ENCODE data around the gene TNNC1. TPM values are rescaled to one million over a fixed set of nuclear protein-coding genes. Genes with fewer than 3 reads are reported as not detected.

Gene TNNC1
- total RNA-seq, 1 donor from 2014 or later: 3,876 TPM

DNA sequence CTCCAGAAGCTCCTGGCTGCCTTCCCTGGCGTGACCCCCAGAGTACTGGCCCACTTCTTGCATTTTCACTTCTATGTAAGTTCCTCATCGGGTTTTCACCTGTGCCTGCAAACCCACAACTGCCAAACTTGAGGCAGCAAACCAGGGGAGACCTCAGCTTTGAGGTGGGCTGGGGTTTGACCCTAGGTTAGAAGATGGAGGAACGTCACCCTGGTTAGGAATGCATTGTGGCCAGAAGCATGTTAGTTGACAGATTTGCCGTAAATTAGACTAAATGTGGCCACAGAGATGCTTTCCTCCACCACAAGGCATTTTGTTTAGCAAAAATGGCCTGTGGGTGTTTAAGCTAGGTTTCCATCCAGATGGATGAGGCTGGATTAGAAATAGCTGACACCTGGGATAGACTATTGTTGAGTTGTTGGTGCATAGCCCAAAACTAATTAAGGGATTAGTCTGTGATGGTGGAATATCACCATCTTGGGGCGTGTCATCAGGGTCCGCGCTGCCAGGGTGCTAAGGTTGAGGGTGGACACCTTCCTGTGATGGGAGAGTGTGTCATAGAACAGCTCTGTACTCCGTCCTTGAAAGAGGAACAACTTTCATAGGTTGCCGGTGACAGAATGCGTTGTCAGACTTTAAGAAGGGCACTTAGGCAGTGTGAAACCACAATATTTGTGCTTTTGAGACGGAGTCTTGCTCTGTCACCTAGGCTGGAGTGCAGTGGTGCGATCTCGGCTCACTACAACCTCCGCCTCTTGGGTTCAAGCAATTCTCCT, 5.1 kb upstream of the TNNC1 start:
- no peak for DNase-seq (ENCODE audit: low read depth)

DNA sequence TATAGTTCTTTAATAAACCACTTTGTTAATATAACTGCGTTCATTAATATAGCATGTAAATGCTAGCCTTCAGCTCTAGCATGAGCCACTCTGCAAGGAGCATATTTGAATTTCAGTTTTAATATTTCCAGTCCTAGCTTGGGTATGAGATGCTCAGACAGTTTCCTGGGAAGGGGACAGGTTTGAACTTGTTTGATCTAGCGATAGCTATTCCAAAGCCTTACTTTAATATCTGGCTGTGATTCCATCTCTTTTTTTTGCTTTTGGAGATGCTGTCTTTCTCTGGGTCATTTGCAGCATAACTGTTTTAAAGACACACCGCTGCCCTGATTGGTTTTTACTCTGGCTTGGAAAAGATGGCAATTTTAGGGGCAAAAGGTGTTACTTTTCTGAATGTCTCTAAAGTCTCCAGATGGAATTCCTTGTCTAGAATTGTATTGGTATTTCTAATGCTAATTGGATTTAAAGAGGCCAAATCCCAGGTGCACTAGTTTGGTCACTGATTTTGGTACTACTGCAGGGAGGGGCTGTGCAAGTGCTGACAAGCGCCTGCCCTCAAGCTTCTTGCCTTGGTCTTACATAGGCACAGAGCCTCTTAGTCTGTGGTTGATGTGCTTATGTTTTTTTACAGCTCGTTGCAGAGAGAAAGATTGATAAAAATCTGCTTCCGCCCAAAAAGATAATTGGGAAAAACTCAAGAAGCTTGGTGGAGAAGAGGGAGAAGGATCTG, 4.4 kb upstream of the TNNC1 start:
- no peak for DNase-seq (ENCODE audit: low read depth)

DNA sequence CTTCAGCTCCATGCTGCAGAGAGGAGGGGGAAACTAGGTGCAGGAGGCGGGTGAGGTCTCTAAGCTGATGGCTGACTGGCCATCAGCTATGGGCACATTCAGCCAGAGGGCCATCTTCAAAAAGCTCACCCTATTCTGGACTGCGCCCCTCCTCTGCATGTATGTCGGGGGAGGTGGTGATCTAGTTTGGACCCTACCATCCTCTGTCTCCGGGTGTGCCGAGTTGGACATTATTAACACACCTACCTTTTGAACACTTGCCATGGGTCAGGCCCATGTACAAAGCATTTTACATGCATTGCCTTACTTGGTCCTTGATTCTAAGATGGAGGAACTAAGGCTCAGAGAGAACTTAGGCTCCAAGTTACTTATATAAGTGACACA, 3.0 kb upstream of the TNNC1 start:
- DNase-seq (ENCODE audit: low read depth): no peak

GRCh38 chr3:52456169-52456799, 2.4 kb upstream of the TNNC1 start:
- DNase-seq (ENCODE audit: low read depth): no peak

DNA sequence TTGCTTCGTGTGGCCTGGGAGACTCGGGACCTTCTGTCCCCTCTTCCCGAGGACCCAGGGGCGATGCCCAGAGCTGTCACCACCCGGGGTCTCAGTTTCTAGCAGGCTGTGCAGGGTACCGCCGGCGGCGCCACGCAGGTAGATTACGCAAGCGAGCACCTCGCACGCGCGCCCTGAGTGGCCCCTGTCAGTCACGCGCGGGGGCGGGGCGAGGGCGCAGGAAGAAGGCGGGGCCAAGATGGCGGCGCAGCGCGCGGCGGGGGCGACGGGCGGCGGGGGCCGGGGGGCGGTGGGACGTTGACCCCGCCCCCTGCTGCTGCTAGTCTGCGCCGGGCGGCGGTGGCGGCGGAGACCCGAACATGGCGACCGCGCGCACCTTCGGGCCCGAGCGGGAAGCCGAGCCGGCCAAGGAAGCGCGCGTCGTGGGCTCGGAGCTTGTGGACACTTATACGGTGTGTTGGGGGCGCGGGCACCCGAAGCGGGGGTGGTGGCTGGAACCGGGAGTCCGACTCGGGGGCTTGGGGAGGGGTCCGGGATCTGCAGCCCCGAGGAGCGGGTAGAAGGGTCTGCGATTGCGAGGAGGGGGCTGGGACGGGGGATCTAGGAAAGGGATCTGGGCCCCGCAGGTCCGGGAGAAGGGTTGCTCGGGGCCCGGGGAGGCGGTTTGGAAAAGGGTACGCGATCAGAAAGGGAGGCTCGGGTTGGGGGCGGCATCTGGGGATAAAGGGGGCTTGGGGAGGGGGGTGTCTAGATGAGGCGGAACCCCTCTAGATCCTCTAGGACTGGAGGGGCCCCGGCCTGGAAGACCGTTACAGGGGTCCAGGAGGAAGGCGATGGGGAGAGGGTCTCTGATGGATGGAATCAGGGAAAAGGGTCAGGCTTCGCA, 1.7 kb upstream of the TNNC1 start, which contains the start of gene NISCH:
NISCH (plus strand) TSS at position 322 of the 886 bp plus-strand sequence; CDS start at position 360, 38 bp downstream.
- DNase-seq (ENCODE audit: low read depth): peak; percentile 85

- no peak for DNase-seq (ENCODE audit: low read depth)
Measured at GRCh38 chr3:52454938-52455282, 1.1 kb upstream of the TNNC1 start.

- DNase-seq (ENCODE audit: low read depth): no peak
Measured at GRCh38 chr3:52454250-52454937, 553 bp upstream of the TNNC1 start.

DNA sequence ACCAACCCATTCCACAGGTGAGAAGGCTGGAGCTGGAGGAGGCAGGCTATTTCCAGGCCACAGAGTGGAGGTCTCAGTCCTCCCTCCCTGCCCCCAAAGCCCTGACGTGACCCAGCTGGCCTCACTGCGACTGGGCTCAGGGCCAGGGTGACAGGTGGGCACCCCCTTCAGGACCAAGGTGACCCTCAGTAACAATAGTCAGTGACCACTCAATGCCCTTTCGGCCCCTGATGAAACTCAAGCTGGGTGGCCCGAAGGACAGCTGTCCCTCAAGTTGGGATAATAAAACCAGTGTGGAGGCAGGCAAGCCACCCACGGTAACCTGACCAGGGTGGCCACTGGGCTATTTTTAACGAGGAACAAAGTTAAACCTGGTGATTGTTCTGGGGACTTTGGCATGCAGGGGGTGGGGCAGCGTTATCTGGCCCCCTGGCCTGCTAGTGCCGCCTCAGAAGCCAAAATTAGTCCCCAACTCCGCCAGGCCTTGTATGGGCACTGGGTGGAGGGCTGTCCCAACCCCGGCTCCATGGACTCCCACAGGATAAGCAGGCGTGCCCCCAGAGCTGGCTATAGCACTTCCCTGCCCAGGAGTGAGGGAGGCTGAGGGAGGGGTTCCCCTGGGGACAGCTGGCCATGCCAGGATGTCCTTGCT, 1.1 kb downstream of the TNNC1 start:
- peak; percentile 99 for DNase-seq (ENCODE audit: low read depth)

GRCh38 chr3:52452126-52452525, 1.7 kb downstream of the TNNC1 start:
- no peak for DNase-seq (ENCODE audit: low read depth)

- DNase-seq (ENCODE audit: low read depth): no peak
Measured at GRCh38 chr3:52451237-52452083, 2.4 kb downstream of the TNNC1 start.

- DNase-seq (ENCODE audit: low read depth): no peak
Measured at GRCh38 chr3:52450489-52451236, 3.2 kb downstream of the TNNC1 start.

GRCh38 chr3:52447512-52448355, 6.1 kb downstream of the TNNC1 start:
- no peak for DNase-seq (ENCODE audit: low read depth)

DNA sequence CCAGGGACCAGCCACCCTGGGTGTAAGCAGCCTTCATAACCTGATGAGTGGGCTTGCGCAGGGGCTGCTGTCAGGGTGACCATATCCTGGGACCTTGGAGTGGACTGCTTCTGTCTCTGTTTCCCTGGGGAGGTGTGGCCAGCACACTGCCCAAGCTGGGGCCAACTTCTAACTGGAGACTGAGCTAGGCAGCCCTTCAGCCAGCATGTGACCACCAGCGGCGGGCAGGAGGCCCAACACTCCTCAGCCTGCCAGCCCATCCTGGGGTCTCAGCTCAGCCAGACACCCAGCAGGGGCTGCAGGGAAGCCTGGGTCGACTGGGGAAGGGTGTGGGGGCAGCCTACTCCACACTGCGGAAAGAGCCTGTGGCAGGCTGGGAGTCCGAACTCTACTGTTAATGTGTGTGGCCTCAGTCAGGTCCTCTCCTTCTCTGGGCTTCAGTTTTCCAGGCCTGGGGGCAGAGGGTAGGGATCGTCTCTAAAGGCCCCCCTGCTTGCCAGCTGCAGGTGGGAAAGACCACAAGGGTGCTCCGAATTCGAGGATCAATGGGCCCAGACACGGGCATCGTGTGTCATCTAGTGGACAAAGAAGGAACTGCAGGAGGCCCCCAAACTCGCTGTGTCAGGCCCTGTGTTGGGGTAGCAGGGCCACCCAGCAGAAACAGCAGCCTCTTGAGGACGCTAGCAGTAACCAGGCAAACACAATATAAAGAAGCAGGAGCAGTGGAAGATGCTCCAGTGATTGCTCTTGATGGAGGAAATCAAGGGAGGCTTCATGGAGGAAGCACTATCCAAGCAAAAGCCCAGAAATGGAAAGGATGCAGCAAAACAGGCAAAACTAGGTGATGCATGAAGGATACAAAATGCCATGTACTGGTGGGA, 7.0 kb downstream of the TNNC1 start:
- peak; percentile 78 for DNase-seq (ENCODE audit: low read depth)

GRCh38 chr3:52446042-52446441, 7.8 kb downstream of the TNNC1 start:
- no peak for DNase-seq (ENCODE audit: low read depth)

GRCh38 chr3:52444860-52445793, 8.7 kb downstream of the TNNC1 start, which contains the start of gene SEMA3G:
Gene SEMA3G (minus strand): TSS chr3:52445103. CDS start chr3:52445027, 76 bp downstream.
- peak; percentile 54 for DNase-seq (ENCODE audit: low read depth)

Measured in myocyte (in vitro differentiated cells).